ENCODE results near the gene SPDYE2. TPM values are rescaled to one million over a fixed set of nuclear protein-coding genes. Genes with fewer than 3 reads are reported as not detected.
"Not testable (repeated sequence)": the region's sequence is repeated elsewhere in the genome, so short reads cannot be mapped to it uniquely, and the experiment has no call there.

SPDYE2 gene
- total RNA-seq, 1 donor = 0.21 TPM

GRCh38 chr7:102576363-102576762, 25.3 kb downstream of the SPDYE2 start:
- not testable (repeated sequence) for H3K27me3 ChIP-seq (ENCODE audit: insufficient read depth, low read length); H3K4me1 ChIP-seq (ENCODE audit: insufficient read depth, low read length); H3K9me3 ChIP-seq (ENCODE audit: low read depth, low read length)

GRCh38 chr7:102577315-102578240, 26.6 kb downstream of the SPDYE2 start:
- not testable (repeated sequence) for H3K4me3 ChIP-seq (ENCODE audit: low read length); H3K4me1 ChIP-seq (ENCODE audit: insufficient read depth, low read length); H3K9me3 ChIP-seq (ENCODE audit: low read depth, low read length); H3K27me3 ChIP-seq (ENCODE audit: insufficient read depth, low read length)

More at GRCh38 chr7:102576363-102576762, 25.3 kb downstream of the SPDYE2 start:
- H3K4me3 ChIP-seq (ENCODE audit: low read length) = not testable (repeated sequence)

DNA sequence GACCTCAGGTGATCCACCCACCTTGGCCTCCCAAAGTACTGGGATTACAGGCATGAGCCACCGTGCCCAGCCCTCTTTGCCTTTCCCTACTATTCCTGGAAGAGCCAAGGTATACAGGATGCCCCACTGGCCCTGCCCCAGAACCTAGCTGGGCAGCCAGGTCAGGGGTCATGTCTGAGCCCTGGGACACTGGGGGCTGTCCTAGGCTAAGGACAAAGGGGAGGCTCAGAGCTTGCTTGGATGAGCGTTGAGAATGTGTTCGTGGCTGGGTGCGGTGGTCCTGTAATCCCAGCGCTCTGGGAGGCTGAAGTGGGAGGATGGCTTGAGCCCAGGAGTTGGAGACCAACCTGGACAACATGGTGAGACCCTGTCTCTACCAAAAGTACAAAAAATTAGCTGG, 27.5 kb downstream of the SPDYE2 start:
- H3K27me3 ChIP-seq (ENCODE audit: insufficient read depth, low read length); H3K4me1 ChIP-seq (ENCODE audit: insufficient read depth, low read length); H3K4me3 ChIP-seq (ENCODE audit: low read length); H3K9me3 ChIP-seq (ENCODE audit: low read depth, low read length): not testable (repeated sequence)

DNA sequence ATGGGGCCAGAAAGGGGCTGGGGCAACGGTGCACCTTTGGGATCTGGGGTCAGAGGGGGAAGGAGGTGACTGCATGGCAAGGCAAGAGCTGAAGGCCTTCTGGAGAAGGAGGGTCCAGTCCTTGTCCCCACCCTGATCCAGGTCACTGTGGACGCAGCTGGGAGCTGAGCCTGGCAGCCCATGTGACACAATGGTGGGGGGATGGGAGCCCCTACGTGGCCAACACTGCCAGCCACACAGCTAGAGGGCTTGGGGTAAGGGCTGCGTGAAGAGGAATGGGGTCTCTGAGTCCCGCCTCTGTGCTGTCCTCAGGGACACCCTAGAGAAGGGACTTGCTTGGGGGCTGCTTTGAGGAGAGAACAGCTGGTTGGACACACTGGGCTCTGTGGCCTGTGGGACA, 30.7 kb downstream of the SPDYE2 start:
- H3K4me1 ChIP-seq (ENCODE audit: insufficient read depth, low read length); H3K27me3 ChIP-seq (ENCODE audit: insufficient read depth, low read length); H3K9me3 ChIP-seq (ENCODE audit: low read depth, low read length); H3K4me3 ChIP-seq (ENCODE audit: low read length): not testable (repeated sequence)

DNA sequence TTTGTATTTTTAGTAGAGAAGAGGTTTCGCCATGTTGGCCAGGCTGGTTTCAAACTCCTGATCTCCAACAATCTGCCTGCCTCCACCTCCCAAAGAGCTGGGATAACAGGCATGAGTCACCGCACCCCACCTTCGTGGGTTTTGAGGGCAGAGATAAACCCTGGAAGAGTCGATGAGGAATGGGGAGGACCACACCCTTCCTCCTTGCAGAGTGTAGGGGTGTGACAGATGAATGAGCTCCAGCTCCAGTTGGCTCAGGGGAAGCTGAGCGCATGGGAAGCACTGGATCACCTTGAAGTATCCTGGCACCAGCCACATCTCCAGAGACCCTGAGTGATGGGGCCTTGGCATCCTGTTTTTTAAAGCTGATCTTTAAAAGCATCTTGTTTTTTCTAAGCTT, 32.5 kb downstream of the SPDYE2 start:
- not testable (repeated sequence) for H3K4me3 ChIP-seq (ENCODE audit: low read length); H3K4me1 ChIP-seq (ENCODE audit: insufficient read depth, low read length); H3K9me3 ChIP-seq (ENCODE audit: low read depth, low read length); H3K27me3 ChIP-seq (ENCODE audit: insufficient read depth, low read length)

- not testable (repeated sequence) for H3K4me3 ChIP-seq (ENCODE audit: low read length); H3K9me3 ChIP-seq (ENCODE audit: low read depth, low read length); H3K4me1 ChIP-seq (ENCODE audit: insufficient read depth, low read length); H3K27me3 ChIP-seq (ENCODE audit: insufficient read depth, low read length)
Measured at GRCh38 chr7:102589857-102590256, 38.8 kb downstream of the SPDYE2 start.

GRCh38 chr7:102592477-102593019, 41.5 kb downstream of the SPDYE2 start:
- not testable (repeated sequence) for H3K27me3 ChIP-seq (ENCODE audit: insufficient read depth, low read length); H3K9me3 ChIP-seq (ENCODE audit: low read depth, low read length); H3K4me1 ChIP-seq (ENCODE audit: insufficient read depth, low read length); H3K4me3 ChIP-seq (ENCODE audit: low read length)

- not testable (repeated sequence) for H3K27me3 ChIP-seq (ENCODE audit: insufficient read depth, low read length); H3K4me1 ChIP-seq (ENCODE audit: insufficient read depth, low read length); H3K9me3 ChIP-seq (ENCODE audit: low read depth, low read length); H3K4me3 ChIP-seq (ENCODE audit: low read length)
Measured at GRCh38 chr7:102593637-102594334, 42.8 kb downstream of the SPDYE2 start.

DNA sequence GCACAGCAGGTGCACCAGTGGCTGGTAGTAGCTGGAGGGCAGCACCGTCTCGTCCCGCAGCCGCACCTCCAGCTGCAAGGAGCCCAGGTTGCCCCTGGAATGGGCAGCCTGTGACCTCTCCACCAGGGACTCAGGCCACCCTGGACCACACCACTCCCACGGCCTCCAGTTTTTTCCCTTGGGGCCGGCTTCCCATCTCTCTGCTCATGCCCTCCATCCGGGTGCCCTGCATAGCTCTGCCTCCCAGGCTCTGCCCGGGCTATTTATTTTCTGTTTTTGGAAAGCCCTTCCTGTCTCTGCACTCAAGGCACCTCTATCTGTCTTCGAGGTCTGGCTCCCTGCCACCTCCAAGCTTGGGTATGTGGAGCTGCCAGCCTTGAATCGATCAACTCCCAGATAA, 45.0 kb downstream of the SPDYE2 start:
- H3K9me3 ChIP-seq (ENCODE audit: low read depth, low read length); H3K4me1 ChIP-seq (ENCODE audit: insufficient read depth, low read length); H3K27me3 ChIP-seq (ENCODE audit: insufficient read depth, low read length); H3K4me3 ChIP-seq (ENCODE audit: low read length): not testable (repeated sequence)

DNA sequence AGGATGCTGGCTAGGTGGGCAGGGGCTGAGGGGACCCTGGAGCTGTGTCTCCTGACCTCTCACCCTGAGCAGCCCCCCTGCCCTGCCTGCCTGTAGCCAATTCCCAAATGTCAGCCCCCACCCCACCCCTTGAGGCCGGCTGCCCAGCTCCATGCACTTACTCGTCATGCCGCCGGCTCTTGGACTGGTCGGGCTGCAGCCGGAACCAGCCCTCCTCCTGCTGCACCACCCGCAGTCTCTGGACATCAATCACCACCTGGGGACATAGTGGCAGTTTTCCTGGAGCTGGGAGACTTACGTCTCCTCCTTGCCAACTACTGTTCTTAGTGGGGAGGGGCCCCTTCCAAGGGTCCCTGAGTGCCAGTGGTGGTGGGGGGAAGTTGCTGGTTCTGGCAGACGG, 48.7 kb downstream of the SPDYE2 start:
- not testable (repeated sequence) for H3K9me3 ChIP-seq (ENCODE audit: low read depth, low read length); H3K4me1 ChIP-seq (ENCODE audit: insufficient read depth, low read length); H3K4me3 ChIP-seq (ENCODE audit: low read length); H3K27me3 ChIP-seq (ENCODE audit: insufficient read depth, low read length)

DNA sequence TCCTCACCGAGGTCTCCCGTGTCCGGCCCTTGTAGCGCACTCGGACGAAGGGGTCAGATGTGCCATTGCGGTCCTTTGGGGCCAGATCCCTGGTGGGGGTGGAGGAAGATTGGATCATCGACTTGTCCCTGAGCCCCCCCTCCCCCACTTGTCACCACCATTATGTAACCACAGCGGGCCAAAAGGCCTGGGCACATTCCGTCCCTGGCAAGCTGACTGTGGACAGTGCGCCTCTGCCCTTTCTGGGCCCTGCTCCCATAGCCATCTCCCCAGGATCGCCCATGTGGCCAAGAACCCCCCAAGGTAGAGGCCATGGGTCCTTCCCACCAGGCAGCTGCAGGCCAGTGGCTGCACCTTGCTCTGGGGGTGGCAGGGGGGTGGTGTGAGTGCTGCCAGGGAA, 51.3 kb downstream of the SPDYE2 start:
- H3K9me3 ChIP-seq (ENCODE audit: low read depth, low read length); H3K4me1 ChIP-seq (ENCODE audit: insufficient read depth, low read length); H3K4me3 ChIP-seq (ENCODE audit: low read length); H3K27me3 ChIP-seq (ENCODE audit: insufficient read depth, low read length): not testable (repeated sequence)

GRCh38 chr7:102604431-102605145, 53.6 kb downstream of the SPDYE2 start:
- H3K27me3 ChIP-seq (ENCODE audit: insufficient read depth, low read length); H3K4me3 ChIP-seq (ENCODE audit: low read length); H3K4me1 ChIP-seq (ENCODE audit: insufficient read depth, low read length); H3K9me3 ChIP-seq (ENCODE audit: low read depth, low read length): not testable (repeated sequence)

DNA sequence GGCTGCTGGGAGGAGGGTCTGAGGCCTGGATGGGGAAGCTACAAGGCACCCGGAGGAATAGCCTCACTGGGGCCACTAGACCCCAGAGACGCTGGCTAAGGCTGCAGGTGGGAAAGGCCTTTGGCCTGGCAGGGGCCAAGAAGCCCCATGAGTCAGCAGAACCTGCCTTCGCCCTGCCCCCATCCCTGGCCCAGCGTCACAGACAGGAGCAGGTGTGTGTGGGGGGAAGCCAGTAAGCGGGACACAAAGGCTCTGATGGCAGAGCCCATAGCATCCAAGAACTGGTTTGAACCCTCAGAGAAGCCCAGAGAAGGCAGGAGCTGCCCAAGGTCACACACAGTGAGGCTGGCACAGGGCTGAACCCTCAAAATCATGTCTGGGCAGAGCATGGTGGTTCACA, 55.8 kb downstream of the SPDYE2 start:
- H3K9me3 ChIP-seq (ENCODE audit: low read depth, low read length); H3K27me3 ChIP-seq (ENCODE audit: insufficient read depth, low read length); H3K4me3 ChIP-seq (ENCODE audit: low read length); H3K4me1 ChIP-seq (ENCODE audit: insufficient read depth, low read length): not testable (repeated sequence)

DNA sequence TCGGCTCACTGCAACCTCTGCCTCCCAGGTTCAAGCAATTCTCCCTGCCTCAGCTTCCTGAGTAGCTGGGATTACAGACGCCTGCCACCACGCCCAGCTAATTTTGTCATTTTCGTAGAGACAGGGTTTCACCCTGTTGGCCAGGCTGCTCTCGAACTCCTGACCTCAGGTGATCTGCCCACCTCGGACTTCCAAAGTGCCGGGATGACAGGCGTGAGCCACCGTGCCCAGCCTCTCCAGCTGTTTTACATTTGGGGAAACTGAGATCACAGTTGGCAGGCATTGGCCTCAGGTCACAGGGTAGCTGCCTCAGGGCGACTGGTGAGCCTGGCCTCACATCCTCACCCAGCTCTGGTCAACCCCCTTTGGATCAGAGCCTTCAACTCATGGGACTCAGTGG, 58.7 kb downstream of the SPDYE2 start:
- not testable (repeated sequence) for H3K4me1 ChIP-seq (ENCODE audit: insufficient read depth, low read length); H3K4me3 ChIP-seq (ENCODE audit: low read length); H3K27me3 ChIP-seq (ENCODE audit: insufficient read depth, low read length); H3K9me3 ChIP-seq (ENCODE audit: low read depth, low read length)

DNA sequence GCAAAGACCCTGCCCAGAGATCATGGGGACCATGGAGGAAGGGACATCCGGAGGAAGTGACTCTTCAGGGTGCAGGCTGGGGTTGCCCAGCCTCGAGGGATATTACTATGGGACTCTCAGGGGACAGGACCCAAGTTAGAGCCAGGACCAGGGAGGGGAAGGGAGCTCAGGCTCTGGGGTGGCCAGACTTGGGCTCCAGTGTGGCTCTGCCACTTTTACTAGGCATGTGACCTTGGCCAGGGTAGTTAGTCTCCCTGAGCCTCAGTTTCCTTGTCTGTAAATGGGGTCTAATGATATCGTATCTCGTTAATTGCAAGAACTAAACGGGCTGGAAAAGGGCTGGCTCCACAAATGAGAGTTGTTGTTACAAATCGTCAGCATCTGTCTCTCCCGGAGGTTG, 59.4 kb downstream of the SPDYE2 start:
- not testable (repeated sequence) for H3K27me3 ChIP-seq (ENCODE audit: insufficient read depth, low read length); H3K4me3 ChIP-seq (ENCODE audit: low read length); H3K9me3 ChIP-seq (ENCODE audit: low read depth, low read length); H3K4me1 ChIP-seq (ENCODE audit: insufficient read depth, low read length)
